Keratinocyte (primary cell): ENCODE results near the gene SAC3D1. TPM values are rescaled to one million over a fixed set of nuclear protein-coding genes. Genes with fewer than 3 reads are reported as not detected.

ENCODE experiments used
- DNase-seq: peaks from one replicate; pipeline ENCODE4 v3.0.0-alpha.2; 2011; ENCODE audit warnings: low read depth, missing footprints, low spot score
- FAIRE-seq: peaks from 2 replicates; lab custom pipeline; 2011; peaks lifted over from hg19 to GRCh38; lab: Jason Lieb, UNC
- H2AFZ ChIP-seq: 2 replicates; pipeline ENCODE4 v1.6.0; 2012; ENCODE audit warnings: low read length, control low read depth, inconsistent platforms; ENCODE audit not compliant: control insufficient read depth
- H3K27ac ChIP-seq: 2 replicates; pipeline ENCODE4 v1.5.1; 2011; ENCODE audit warnings: low read length; ENCODE audit not compliant: control insufficient read depth, insufficient read depth
- H3K27me3 ChIP-seq: 3 replicates; pipeline ENCODE4 v1.6.0; 2011; ENCODE audit warnings: low read length; ENCODE audit not compliant: control insufficient read depth, insufficient read depth; ENCODE audit errors: extremely low read depth
- H3K36me3 ChIP-seq, 2 experiments: 2 replicates in 1 of 2; 3 replicates in 1 of 2; pipeline ENCODE4 v1.5.1; 2011; ENCODE audit warnings: low read length in 2 of 2, mild to moderate bottlenecking in 1 of 2; ENCODE audit not compliant: control insufficient read depth in 2 of 2, insufficient read depth in 2 of 2; ENCODE audit errors: extremely low read depth in 1 of 2
- H3K4me1 ChIP-seq: 3 replicates; pipeline ENCODE4 v1.5.1; 2011; ENCODE audit warnings: low read length; ENCODE audit not compliant: control insufficient read depth, insufficient read depth; ENCODE audit errors: extremely low read depth
- H3K4me2 ChIP-seq: 3 replicates; pipeline ENCODE4 v1.6.0; 2011; ENCODE audit warnings: low read depth, low read length; ENCODE audit not compliant: control insufficient read depth, insufficient read depth; ENCODE audit errors: extremely low read depth
- H3K4me3 ChIP-seq, 3 experiments: fragments of 200-600 bp in 1 of 3; sonication (generic) in 1 of 3; 2 replicates in 2 of 3; 3 replicates in 1 of 3; pipeline ENCODE4 v1.5.1; 2011 to 2016; ENCODE audit warnings: low read length in 3 of 3, mild to moderate bottlenecking in 3 of 3, control low read depth in 2 of 3, inconsistent platforms in 1 of 3, low read depth in 1 of 3, mixed read lengths in 1 of 3, mixed run types in 1 of 3, moderate library complexity in 1 of 3; ENCODE audit not compliant: control insufficient read depth in 2 of 3, insufficient read depth in 2 of 3; ENCODE audit errors: extremely low read depth in 1 of 3
- H3K79me2 ChIP-seq: 2 replicates; pipeline ENCODE4 v1.6.0; 2012; ENCODE audit warnings: low read length; ENCODE audit not compliant: control insufficient read depth, insufficient read depth
- H3K9ac ChIP-seq: 3 replicates; pipeline ENCODE4 v1.6.0; 2011; ENCODE audit warnings: low read length; ENCODE audit not compliant: control insufficient read depth, insufficient read depth; ENCODE audit errors: extremely low read depth
- H3K9me1 ChIP-seq: 3 replicates; pipeline ENCODE4 v1.6.0; 2011; ENCODE audit warnings: low read length; ENCODE audit not compliant: control insufficient read depth, insufficient read depth; ENCODE audit errors: extremely low read depth
- H3K9me3 ChIP-seq: 2 replicates; pipeline ENCODE4 v1.5.1; 2012; ENCODE audit warnings: low read depth, low read length; ENCODE audit not compliant: control insufficient read depth
- H4K20me1 ChIP-seq: 3 replicates; pipeline ENCODE4 v1.6.0; 2011; ENCODE audit warnings: low read length; ENCODE audit not compliant: control insufficient read depth, insufficient read depth; ENCODE audit errors: extremely low read depth
- EZH2 ChIP-seq: IDR thresholded peaks from one replicate; pipeline ENCODE4 v1.6.1; 2012; ENCODE audit warnings: inconsistent platforms, mild to moderate bottlenecking, low read length, moderate library complexity
- dilution Hi-C: fragments of 300-500 bp; cut with MboI; formaldehyde crosslinking; loops from one replicate; pipeline ENCODE4 v1.7.0; 2020; ENCODE audit warnings: low sequenced_read_pairs; ENCODE audit not compliant: extremely low pct_ligation_motif_present
- polyA plus RNA-seq, 5 experiments: library from polyadenylated mRNA; depleted of rRNA in 3 of 5; stranded (reverse) in 3 of 5; stranded (forward) in 1 of 5; unstranded in 1 of 5; fragments of >200 nt; gene quantifications; 1 replicate in 1 of 5; 2 replicates in 3 of 5; 3 replicates in 1 of 5; pipeline versions ENCODE4 v1.2.1 to v1.2.3, GENCODE V29; 2011 to 2012; ENCODE audit warnings: missing spikeins in 2 of 5, low read depth in 1 of 5, low replicate concordance in 1 of 5
- TF ChIP-seq, protein P1 (sequence below), 3 experiments: IDR thresholded peaks in 1 of 3; conservative IDR thresholded peaks in 1 of 3; optimal IDR thresholded peaks in 1 of 3; 2 replicates in 2 of 3; 3 replicates in 1 of 3; pipeline versions ENCODE3 to v1.5.1; 2011; ENCODE audit warnings: low read length in 3 of 3, mild to moderate bottlenecking in 3 of 3, moderate library complexity in 2 of 3, control low read depth in 1 of 3, inconsistent platforms in 1 of 3; ENCODE audit not compliant: insufficient read depth in 2 of 3; ENCODE audit errors: extremely low read depth in 1 of 3

The SAC3D1 gene
- polyA plus RNA-seq, 1 donor (not counting 4 experiments of a cell fraction or from before 2014, with no cell fraction given): 4.9 TPM

GRCh38 chr11:65085446-65085845, 44.4 kb downstream of the SAC3D1 start:
- Histone ChIP-seq H3K4me2 (peak overlapping the region; percentile 69), H3K27ac (no peak overlapping the region), H3K4me1 (peaks cover 26% of the 10 kb centered on the region), H3K9me3 (no peaks in the 10 kb centered on the region), H4K20me1 (no peaks in the 10 kb centered on the region), H3K27me3 (no peaks in the 10 kb centered on the region), H3K36me3 (peaks cover 19 to 32% of the 10 kb centered on the region in 2 experiments), H2AFZ (no peak overlapping the region), H3K9me1 (no peaks in the 10 kb centered on the region), H3K4me3 (no peak overlapping the region), H3K9ac (no peak overlapping the region), H3K79me2 (peaks cover 41% of the 10 kb centered on the region)
- dilution Hi-C loops: no loop called here
- DNase-seq (no peak), FAIRE-seq (no peak)
- TF ChIP-seq, protein P1, sequence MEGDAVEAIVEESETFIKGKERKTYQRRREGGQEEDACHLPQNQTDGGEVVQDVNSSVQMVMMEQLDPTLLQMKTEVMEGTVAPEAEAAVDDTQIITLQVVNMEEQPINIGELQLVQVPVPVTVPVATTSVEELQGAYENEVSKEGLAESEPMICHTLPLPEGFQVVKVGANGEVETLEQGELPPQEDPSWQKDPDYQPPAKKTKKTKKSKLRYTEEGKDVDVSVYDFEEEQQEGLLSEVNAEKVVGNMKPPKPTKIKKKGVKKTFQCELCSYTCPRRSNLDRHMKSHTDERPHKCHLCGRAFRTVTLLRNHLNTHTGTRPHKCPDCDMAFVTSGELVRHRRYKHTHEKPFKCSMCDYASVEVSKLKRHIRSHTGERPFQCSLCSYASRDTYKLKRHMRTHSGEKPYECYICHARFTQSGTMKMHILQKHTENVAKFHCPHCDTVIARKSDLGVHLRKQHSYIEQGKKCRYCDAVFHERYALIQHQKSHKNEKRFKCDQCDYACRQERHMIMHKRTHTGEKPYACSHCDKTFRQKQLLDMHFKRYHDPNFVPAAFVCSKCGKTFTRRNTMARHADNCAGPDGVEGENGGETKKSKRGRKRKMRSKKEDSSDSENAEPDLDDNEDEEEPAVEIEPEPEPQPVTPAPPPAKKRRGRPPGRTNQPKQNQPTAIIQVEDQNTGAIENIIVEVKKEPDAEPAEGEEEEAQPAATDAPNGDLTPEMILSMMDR (optimal IDR thresholded peaks at IDR 0.05 in 1 of 3, IDR thresholded peaks at IDR 0.05 in 1 of 3, conservative IDR thresholded peaks at IDR 0.05 in 1 of 3; ENCODE audit: extremely low read depth in 1 of 3, insufficient read depth in 2 of 3, low read length in 3 of 3): no peak
- no peak for TF ChIP-seq EZH2

GRCh38 chr11:65086809-65087208, 45.8 kb downstream of the SAC3D1 start:
- peaks cover 33% of the 10 kb centered on the region for H3K79me2 ChIP-seq
- no peaks in the 10 kb centered on the region for H4K20me1 ChIP-seq
- H3K36me3 ChIP-seq: peaks cover 19 to 28% of the 10 kb centered on the region in 2 experiments
- H2AFZ ChIP-seq: no peak overlapping the region
- H3K9me1 ChIP-seq: no peaks in the 10 kb centered on the region
- dilution Hi-C loops: no loop called here
- FAIRE-seq: no peak
- H3K9me3 ChIP-seq: no peaks in the 10 kb centered on the region
- peaks cover 19% of the 10 kb centered on the region for H3K4me1 ChIP-seq
- no peak for DNase-seq
- no peak overlapping the region for H3K4me3 ChIP-seq
- H3K4me2 ChIP-seq: no peak overlapping the region
- TF ChIP-seq, protein P1 (optimal IDR thresholded peaks at IDR 0.05 in 1 of 3, IDR thresholded peaks at IDR 0.05 in 1 of 3, conservative IDR thresholded peaks at IDR 0.05 in 1 of 3; ENCODE audit: extremely low read depth in 1 of 3, insufficient read depth in 2 of 3, low read length in 3 of 3): no peak
- no peak for TF ChIP-seq EZH2
- no peaks in the 10 kb centered on the region for H3K27me3 ChIP-seq
- H3K9ac ChIP-seq: no peak overlapping the region
- H3K27ac ChIP-seq: no peak overlapping the region
